ENCODE results near the gene PRPF19. TPM values are rescaled to one million over a fixed set of nuclear protein-coding genes. Genes with fewer than 3 reads are reported as not detected.

Gene PRPF19
- total and polyA plus RNA-seq, 10 of the 15 experiments (the other 5 are each of a cell fraction or from before 2014, with no cell fraction given), result 8.7 to 170 (median 61.3) TPM

DNA sequence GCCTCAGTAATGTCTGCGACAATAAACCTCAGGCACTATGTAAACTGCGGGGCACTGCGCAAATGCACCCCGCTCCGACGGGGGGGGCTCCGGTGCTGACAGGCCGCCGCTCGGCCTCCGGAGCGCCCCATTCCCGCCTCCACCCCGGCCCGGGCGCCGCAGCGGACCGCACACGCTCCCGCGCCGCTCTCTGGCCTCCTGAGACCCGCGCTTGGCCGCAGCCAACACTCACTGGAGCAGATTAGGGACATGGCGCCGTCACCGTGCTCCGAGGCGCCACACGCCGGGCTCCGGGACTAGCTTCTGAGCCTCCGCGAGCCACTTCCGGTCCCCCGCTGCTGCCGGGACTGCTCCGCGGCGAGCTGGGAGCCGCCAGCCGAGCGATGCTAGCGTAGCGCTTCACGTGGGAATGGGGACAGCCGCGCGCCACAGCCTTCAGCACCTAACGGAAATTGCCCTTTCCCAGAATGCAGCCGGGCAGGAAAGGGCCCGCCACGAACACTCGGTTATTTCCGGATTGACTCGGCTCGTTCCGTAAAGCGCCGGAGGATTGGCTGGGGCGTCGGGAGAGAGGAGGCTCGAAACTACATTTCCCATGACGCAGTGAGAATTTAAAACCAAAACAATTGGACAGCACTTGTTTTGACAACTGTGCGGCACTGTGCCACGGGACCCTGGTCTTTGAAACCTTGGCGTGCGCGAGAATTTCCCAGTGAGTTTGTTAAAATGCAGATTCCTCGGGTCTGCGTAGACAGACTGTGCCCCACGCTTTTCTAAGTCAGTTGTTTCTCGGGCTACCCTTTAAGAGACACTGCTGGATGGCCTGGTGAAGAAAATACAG lies at the start of gene PRPF19 (continued):
- TF ChIP-seq CHD2 (IDR thresholded peaks at IDR 0.05; ENCODE audit: borderline replicate concordance, low read depth, low read length), result peak; percentile 88; the same call in 1 of the 2 replicates
- peak; percentile 77 for TF ChIP-seq SIX5 (IDR thresholded peaks at IDR 0.05; ENCODE audit: low read depth, low read length, severe bottlenecking)
- no peak for TF ChIP-seq CHD4 (IDR thresholded peaks at IDR 0.05)
- no peak for TF ChIP-seq ATF7 (IDR thresholded peaks at IDR 0.05; ENCODE audit: low read depth)
- peak; percentile 89 for TF ChIP-seq MAX (IDR thresholded peaks at IDR 0.05; ENCODE audit: low read depth, low read length)
- peak; percentile 65; the same call in 1 of the 2 replicates for TF ChIP-seq ZNF207 (IDR thresholded peaks at IDR 0.05; ENCODE audit: borderline replicate concordance)
- peak; percentile 42; the same call in 1 of the 2 replicates for TF ChIP-seq BRCA1 (IDR thresholded peaks at IDR 0.05; ENCODE audit: low read depth, low read length)
- no peak for TF ChIP-seq KDM1A (IDR thresholded peaks at IDR 0.05; ENCODE audit: borderline replicate concordance)
- 0 out of 2 replicates have a peak, but pooled peaks have one; percentile 29 for TF ChIP-seq NBN (IDR thresholded peaks at IDR 0.05)
- 0 out of 2 replicates have a peak, but pooled peaks have one; percentile 63 for TF ChIP-seq ASH2L (IDR thresholded peaks at IDR 0.05; ENCODE audit: borderline replicate concordance, low read depth)
- no peak for TF ChIP-seq RCOR1 (conservative IDR thresholded peaks at IDR 0.05; ENCODE audit: low read depth, low read length)
- TF ChIP-seq SMARCA5 (IDR thresholded peaks at IDR 0.05), result peak; percentile 81; the same call in 1 of the 2 replicates
- TF ChIP-seq JUND (IDR thresholded peaks at IDR 0.05; ENCODE audit: low read depth, low read length), result no peak
- TF ChIP-seq ZNF687 (IDR thresholded peaks at IDR 0.05), result peak; percentile 46; the same call in 1 of the 2 replicates
- TF ChIP-seq, protein P1, sequence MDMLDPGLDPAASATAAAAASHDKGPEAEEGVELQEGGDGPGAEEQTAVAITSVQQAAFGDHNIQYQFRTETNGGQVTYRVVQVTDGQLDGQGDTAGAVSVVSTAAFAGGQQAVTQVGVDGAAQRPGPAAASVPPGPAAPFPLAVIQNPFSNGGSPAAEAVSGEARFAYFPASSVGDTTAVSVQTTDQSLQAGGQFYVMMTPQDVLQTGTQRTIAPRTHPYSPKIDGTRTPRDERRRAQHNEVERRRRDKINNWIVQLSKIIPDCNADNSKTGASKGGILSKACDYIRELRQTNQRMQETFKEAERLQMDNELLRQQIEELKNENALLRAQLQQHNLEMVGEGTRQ (IDR thresholded peaks at IDR 0.05; ENCODE audit: borderline replicate concordance, low read depth, low read length), result peak; percentile 15; the same call in 1 of the 2 replicates
- no peak for TF ChIP-seq ZNF24 (IDR thresholded peaks at IDR 0.05)
- 0 out of 2 replicates have a peak, but pooled peaks have one; percentile 37 for TF ChIP-seq SREBF1 (IDR thresholded peaks at IDR 0.05; ENCODE audit: low read length)
- TF ChIP-seq, protein P2, sequence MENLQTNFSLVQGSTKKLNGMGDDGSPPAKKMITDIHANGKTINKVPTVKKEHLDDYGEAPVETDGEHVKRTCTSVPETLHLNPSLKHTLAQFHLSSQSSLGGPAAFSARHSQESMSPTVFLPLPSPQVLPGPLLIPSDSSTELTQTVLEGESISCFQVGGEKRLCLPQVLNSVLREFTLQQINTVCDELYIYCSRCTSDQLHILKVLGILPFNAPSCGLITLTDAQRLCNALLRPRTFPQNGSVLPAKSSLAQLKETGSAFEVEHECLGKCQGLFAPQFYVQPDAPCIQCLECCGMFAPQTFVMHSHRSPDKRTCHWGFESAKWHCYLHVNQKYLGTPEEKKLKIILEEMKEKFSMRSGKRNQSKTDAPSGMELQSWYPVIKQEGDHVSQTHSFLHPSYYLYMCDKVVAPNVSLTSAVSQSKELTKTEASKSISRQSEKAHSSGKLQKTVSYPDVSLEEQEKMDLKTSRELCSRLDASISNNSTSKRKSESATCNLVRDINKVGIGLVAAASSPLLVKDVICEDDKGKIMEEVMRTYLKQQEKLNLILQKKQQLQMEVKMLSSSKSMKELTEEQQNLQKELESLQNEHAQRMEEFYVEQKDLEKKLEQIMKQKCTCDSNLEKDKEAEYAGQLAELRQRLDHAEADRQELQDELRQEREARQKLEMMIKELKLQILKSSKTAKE (IDR thresholded peaks at IDR 0.05; ENCODE audit: low read depth, poor library complexity, severe bottlenecking), result no peak
- TF ChIP-seq POLR2A (IDR thresholded peaks at IDR 0.05; ENCODE audit: low read depth, low read length), result peak; percentile 99
- TF ChIP-seq TBL1XR1 (IDR thresholded peaks at IDR 0.05; ENCODE audit: low read depth, low read length), result peak; percentile 31; the same call in 1 of the 2 replicates
- no peak for TF ChIP-seq TCF7 (IDR thresholded peaks at IDR 0.05; ENCODE audit: borderline replicate concordance)
- peak; percentile 20 for TF ChIP-seq HDAC6 (IDR thresholded peaks at IDR 0.05; ENCODE audit: unreplicated experiment)
- TF ChIP-seq CBX3 (IDR thresholded peaks at IDR 0.05; ENCODE audit: borderline replicate concordance, low read depth), result no peak
- TF ChIP-seq LARP7 (IDR thresholded peaks at IDR 0.05), result peak; percentile 89; the same call in 1 of the 2 replicates
- TF ChIP-seq RAD51 (IDR thresholded peaks at IDR 0.05), result peak; percentile 78

All from GM12878 (cell line).